SH-SY5Y (cell line): ENCODE measurements around the gene RILPL2.

Experiments used
- GATA2 ChIP-seq: IDR thresholded peaks from 2 replicates; pipeline ENCODE4 v1.6.1; 2011; ENCODE audit warnings: mild to moderate bottlenecking, low read depth, low read length
- GATA3 ChIP-seq: IDR thresholded peaks from 2 replicates; pipeline ENCODE4 v1.6.1; 2011; ENCODE audit warnings: low read depth, mild to moderate bottlenecking, low read length, moderate library complexity

Gene RILPL2

DNA sequence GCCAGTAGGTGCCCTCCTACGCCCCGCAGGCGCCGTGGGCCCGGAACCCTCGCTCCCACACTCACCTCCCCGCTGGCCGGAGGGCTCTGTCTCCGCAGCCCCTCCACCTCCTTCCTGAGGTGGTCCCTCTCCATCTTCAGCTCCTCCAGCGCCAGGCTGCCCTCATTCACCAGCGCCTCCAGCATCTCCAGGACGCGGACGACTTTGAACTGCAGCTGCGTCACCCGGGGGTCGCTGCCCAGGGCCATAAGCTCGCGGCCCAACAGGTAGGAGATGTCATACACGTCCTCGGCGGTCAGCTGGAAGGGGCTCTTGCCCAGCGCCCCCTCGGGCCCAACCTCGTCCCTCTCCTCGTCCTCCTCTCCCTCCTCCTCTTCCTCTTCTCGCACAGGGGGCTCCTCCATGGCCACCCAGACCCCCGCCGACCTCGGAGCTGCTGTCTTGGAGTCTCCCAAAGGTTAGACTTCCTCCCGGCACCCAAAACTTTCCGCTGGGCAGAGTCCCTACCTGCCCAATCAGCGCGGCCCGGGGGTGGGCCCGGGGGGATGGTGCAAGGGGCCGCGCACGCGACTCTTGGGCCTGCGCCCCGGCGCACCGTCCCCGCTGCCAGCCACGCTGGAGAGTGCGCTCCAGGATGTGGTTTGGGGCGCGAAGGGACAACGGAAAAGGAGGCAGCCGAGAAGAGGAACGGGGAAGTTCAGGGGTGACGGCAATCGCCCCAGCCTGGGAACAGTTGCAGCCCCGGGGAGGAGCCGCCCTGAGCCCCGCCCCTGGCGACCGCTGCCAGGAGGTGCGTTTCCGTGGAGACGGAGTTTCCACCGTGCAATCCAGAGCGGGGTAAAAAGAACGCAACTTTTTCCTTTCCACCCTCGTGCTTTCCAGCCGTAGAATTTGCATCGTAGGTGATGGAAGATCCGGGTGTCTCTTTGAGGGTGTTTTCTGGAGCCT lies at the start of gene RILPL2:
TSS of gene RILPL2 (minus strand) at position 668 of the 948 bp plus-strand sequence. CDS start at position 404, 264 bp downstream.
- TF ChIP-seq GATA2 (no peak), GATA3 (no peak)

GRCh38 chr12:123485756-123486155 lies 49.3 kb upstream of the RILPL2 start:
- no peak for TF ChIP-seq GATA3
- no peak for TF ChIP-seq GATA2

GRCh38 chr12:123483602-123484248 lies 47.2 kb upstream of the RILPL2 start:
- no peak for TF ChIP-seq GATA2
- TF ChIP-seq GATA3 = no peak

- TF ChIP-seq GATA2 (no peak), GATA3 (no peak)
These were observed 46.4 kb upstream of the RILPL2 start for GRCh38 chr12:123482876-123483275.

GRCh38 chr12:123479442-123480180 lies 43.1 kb upstream of the RILPL2 start:
- TF ChIP-seq GATA3 = no peak
- TF ChIP-seq GATA2 = no peak

DNA sequence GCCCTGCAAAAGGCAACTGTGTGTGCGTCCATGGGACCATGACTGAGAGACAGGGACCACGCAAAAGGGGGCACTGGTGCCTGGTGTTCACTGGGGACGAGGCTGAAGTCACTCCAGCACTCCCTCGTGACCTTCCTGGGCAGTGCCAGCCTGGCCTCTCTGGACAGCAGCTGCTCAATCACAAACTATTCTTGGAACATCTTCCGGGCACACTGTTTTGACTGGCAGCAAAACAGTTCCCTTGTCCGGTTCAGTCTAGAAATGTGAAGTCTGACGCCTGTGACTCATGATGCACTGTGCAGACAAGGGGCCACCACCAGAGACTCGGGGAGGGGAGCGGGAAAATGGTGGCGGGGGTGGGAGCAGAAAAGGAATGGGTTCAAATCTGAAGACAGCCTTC lies 42.3 kb upstream of the RILPL2 start:
- TF ChIP-seq GATA3 (no peak), GATA2 (no peak)

- no peak for TF ChIP-seq GATA2
- no peak for TF ChIP-seq GATA3
These were observed 41.6 kb upstream of the RILPL2 start for GRCh38 chr12:123478069-123478468.

DNA sequence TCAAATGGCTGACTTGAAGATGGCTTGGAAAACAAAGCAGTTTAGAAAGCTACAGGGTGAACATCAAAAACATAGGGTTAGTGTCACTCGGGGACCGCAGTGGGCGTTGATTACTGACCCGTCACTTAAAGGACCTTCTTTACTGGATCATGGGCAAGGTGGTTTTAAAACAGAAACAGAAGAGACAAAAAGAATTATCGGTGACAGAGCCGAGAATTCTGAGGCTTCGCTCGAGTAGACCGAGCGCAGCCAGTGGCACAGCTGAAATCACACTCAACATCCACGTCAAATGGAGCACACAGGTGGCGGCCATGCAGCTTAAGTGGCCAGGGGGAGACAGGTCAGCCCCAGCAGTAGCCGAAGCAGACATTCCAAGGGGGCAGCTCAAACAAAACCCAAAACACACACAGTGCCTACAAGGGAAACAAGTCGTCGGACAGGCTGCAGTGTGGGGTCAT lies 38.8 kb upstream of the RILPL2 start:
- TF ChIP-seq GATA2 (no peak), GATA3 (no peak)

DNA sequence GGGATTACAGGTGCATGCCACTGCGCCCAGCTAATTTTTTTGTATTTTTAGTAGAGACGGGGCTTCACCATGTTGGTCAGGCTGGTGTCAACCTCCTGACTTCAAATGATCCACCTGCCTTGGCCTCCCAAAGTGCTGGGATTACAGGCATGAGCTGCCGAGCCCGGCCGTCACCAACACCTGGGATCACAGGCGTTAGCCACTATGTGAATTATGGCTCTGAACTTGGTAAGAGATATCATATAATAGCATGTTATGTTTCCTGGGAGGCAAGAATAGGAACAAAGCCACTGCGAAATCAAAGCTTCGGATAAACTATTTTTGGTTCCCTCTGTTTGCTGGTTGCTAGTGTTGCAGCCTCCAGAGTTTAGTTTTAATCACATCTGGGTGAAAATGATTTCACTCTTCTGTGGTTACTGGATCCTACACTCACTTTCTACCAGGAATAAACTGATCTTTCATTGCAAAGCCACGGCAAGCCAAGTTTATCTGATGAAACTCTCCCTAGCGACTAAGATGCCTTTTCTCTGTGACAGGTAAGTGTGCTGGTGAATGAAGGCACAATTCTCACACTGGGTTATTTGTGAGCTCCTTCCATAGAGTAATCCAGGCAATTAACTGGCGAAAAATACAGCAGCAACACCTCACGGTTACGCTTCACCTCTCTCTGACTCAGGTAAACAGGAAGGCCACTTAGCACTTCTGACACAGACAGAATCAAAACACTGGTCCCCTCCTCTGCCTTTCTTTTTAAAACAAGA lies 38.2 kb upstream of the RILPL2 start:
- TF ChIP-seq GATA2 (no peak), GATA3 (no peak)

DNA sequence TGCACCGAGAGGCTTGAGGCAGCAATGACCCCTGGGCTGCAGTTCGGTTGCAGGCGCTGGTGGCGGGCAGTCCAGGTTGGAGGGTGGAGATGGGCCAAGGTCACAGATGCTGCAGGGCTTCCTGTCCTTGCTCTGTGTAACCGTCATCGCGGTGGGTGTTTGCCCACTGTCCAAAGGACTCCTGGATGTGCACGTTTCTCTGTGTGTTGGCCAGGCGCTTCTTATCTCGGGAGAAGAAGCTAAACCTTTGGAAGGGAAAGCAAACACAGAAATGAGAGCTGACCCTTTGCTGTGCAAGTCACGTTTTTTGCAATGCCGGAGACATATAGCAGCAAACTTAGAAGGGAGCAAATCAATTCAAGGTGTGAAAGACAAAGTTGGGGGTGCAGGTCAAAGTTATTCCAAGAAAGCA lies 36.0 kb upstream of the RILPL2 start:
- TF ChIP-seq GATA3 (no peak), GATA2 (no peak)

DNA sequence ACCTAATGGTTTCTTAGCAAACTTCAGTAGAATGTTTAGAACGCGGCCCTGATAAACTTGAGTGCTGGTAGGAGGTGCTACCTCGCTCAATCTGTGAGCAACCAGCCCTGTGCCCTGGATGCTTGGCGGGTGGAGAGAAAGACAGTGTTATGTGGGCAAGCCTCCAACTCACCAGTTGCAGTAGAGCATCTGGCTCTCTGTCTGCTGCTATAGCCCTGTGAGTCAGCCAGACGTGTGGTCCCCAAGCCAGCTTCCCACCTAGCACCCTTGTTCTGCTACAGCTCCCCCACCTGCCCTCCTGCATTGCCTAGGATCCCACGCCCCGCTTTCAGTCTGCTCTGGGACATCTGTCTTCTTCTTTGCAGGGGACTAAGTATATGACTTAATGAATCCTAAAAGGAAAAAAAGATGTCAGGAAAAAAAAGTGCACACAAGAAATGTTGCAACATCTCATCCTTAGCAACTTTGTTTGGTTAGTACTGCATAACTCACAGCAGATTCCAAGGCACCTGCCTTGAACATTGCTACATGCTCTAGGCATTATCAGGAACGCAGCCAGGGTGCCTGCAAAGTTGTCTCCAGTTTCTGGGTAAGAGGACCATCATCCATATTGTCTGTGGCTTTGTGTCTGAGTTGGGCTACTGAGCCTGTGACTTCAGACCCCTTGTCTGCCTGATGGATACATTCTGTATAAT lies 35.0 kb upstream of the RILPL2 start:
- TF ChIP-seq GATA2 = no peak
- TF ChIP-seq GATA3 = no peak

- TF ChIP-seq GATA3 = no peak
- TF ChIP-seq GATA2 = no peak
These were observed 33.5 kb upstream of the RILPL2 start for GRCh38 chr12:123469978-123470377.

DNA sequence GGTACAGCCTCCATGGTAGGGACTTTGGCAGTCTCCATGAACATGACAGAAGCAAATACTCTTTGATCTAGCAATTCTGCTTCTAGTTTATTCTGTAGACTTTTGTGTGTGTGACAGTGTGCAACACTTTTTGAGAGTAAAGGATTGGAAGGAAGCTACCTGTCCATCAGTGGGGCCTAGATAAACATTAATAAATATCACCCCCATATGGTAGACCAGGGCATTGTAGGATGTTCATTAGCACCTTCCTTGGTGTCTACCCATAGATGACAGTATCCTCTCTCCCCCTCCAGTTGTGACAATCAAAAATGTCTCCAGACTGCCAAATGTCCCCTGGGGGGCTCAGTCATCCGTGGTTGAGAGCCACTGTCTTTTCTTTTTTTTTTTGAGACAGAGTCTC lies 32.3 kb upstream of the RILPL2 start:
- TF ChIP-seq GATA2 (no peak), GATA3 (no peak)
